Retinal pigment epithelial cell (primary cell): Measurements from ENCODE around the gene BOC.

Experiments used
- DNase-seq: peaks from one replicate; pipeline ENCODE4 v3.0.0-alpha.2; 2010; ENCODE audit warnings: low read depth
- H3K4me3 ChIP-seq: 2 replicates; pipeline ENCODE4 v1.5.1; 2011; ENCODE audit warnings: mild to moderate bottlenecking, low read length, control low read depth, moderate library complexity
- TF ChIP-seq, protein P1 (sequence below): conservative IDR thresholded peaks from 2 replicates; pipeline ENCODE4 v1.5.1; 2011; ENCODE audit warnings: low read depth, low read length, control low read depth, inconsistent platforms

The BOC gene

DNA sequence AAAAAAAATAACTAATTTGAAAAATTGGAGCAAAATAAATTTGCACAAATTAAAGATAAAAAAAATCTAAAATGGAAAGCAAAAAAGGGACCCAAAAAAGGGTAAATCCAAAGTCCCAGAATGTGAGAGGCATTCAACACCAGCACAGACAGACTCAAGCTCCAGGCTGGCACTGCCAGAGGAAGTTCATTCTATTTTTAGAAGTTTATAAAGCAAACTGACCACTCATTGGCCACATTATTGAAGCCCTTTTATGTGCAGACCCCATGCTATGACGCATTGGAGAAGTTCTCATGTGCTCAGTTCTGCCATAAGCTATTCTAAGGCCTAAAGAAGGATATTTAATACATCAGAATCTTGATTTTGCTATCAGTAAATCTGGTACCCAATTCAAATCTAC is 17.6 kb upstream of the BOC start:
- TF ChIP-seq, protein P1, sequence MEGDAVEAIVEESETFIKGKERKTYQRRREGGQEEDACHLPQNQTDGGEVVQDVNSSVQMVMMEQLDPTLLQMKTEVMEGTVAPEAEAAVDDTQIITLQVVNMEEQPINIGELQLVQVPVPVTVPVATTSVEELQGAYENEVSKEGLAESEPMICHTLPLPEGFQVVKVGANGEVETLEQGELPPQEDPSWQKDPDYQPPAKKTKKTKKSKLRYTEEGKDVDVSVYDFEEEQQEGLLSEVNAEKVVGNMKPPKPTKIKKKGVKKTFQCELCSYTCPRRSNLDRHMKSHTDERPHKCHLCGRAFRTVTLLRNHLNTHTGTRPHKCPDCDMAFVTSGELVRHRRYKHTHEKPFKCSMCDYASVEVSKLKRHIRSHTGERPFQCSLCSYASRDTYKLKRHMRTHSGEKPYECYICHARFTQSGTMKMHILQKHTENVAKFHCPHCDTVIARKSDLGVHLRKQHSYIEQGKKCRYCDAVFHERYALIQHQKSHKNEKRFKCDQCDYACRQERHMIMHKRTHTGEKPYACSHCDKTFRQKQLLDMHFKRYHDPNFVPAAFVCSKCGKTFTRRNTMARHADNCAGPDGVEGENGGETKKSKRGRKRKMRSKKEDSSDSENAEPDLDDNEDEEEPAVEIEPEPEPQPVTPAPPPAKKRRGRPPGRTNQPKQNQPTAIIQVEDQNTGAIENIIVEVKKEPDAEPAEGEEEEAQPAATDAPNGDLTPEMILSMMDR = no peak
- H3K4me3 ChIP-seq = no peak overlapping the region
- DNase-seq = no peak

DNA sequence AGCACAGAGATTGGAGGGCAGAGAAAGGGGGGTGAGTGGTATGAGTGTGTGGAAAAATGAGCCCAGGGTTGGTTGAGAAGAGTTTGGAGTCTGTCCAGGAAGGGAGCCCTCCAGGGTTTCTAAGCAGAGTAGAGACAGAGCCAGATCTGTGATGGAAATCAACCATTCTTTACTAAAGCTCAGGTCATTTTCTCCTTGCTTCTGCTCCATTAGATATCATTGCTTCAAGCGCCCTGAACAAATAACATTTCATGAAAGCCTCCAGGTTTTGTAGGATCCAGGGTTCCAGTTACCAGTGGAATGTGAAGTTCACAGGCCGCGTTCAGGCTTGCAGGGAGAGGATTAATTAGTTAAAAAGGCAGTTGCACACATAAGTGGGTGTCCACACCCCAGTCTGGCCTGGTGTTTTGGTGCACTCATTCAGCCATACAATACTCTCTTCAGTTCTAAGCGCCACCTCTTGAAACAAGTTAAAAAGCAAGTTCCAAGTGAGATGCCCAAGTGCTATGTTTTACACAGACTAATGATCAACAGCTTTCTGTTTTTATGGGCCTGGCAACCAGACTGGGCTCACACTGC is 16.4 kb upstream of the BOC start:
- H3K4me3 ChIP-seq = no peak overlapping the region
- DNase-seq = no peak
- TF ChIP-seq, protein P1 = no peak

DNA sequence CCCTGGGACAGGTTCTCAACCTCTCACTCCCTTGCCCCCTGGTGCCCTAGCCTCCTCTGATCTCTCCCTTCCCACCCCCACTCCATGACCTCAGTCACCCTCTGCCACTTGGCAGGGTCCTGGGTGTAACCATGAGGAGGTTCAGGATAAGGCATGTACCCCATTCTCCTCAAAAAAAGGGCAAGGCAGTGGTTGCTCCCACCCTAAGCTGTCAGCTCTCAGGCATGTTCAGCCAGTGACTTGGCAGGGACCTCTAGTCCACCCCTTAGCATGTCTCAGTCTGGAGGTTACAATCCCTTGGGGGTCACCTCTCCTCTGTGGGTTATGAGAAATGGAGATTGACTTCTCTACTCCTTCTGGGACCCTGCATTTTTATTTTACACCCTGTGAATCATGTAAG is 11.0 kb upstream of the BOC start:
- DNase-seq = no peak
- no peak overlapping the region for H3K4me3 ChIP-seq
- TF ChIP-seq, protein P1 = no peak

DNA sequence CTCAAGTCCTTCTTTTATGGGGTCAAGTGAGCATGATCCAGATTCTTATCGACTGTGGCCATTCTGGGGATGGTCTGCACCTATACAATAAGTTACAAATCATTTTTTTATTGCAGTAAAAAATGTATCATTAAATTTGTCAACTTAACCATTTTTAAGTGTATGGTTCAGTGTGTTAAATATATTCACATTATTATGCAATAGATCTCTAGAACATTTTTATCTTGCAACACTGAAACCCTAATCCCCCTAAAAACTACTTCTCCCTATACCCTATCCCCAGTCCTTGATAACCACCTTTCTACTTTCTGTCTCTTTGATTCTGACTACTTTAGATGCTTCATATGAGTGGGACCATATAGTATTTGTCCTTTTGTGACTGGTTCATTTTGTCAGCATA is 10.4 kb upstream of the BOC start:
- DNase-seq = no peak
- no peak overlapping the region for H3K4me3 ChIP-seq
- TF ChIP-seq, protein P1 = no peak

DNA sequence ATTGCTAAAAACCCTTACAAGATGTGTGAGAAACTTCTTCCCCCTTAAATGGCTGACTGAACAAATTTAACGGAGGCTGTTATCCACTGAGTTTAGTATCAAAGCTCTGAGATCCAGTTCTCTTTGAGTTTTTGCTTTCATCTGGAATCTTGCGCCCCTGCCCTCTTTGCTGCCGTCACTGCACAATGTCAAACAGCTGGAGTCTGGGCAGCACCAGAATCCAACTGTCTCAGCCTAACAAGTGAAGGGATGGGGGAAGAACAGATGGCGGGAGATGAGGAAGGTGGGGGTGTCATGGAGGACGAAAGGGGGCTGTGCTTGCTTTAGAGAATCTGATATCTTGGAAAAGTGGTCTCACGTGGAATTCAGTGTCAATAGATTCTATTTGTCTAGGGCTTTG is 7.0 kb upstream of the BOC start:
- TF ChIP-seq, protein P1 = no peak
- no peak for DNase-seq

DNA sequence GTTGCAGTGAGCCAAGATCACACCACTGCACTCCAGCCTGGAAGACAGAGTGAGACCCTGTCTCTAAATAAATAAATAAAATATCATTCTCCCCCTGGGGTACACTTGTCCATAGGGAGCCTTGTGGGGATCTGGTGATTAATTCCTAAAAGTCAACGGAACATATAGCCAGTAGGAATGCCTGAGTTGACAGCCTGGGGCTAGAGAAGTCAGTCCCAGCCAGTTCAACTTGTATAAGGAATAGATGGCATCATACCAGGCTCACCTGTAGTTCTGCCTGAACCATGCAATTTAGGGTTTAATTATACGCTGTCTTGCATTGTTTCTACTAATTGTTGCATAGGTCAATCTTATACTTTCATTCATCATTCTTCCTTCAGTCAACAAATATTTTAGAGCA is 5.9 kb upstream of the BOC start:
- DNase-seq = no peak
- no peak overlapping the region for H3K4me3 ChIP-seq
- TF ChIP-seq, protein P1 = no peak

More for the DNA sequence above, 7.0 kb upstream of the BOC start:
- no peak overlapping the region for H3K4me3 ChIP-seq

DNA sequence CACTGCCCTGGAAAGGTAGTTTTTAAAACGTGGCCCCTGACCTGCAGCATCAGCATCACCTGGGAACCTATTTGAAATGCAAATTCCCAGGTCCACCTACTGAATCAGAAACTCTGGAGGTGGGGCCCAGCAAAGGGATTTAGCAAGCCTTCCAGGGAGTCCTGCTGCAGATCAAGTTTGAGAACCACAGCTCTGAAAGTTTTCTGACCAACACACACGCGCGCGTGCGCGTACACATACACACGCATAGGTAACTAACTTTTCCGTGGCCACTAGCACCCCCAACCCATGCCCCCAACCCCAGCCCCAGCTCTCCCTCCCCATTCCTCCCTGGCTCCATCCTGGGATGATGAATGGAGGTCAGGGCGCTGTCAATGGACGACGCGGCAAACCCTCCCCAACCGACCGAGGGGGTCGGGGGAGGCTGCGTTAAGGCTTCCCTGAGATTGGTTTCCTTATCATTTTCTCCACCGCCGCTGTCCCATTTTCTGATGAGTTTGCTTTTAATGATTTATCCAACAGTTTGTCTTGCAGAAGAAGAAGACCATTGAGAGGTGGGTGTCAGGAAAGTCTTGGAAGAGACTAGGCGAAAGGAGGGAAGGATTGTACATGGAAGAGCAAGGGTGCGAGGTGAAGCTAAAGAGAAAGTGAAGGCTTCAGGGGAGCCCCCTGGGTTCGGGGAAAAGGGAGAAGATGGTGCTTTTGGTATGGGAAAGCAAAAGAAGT is 590 bp upstream of the BOC start:
- H3K4me3 ChIP-seq = peak overlapping the region; percentile 75
- TF ChIP-seq, protein P1 = no peak
- DNase-seq = no peak
